NCI-H345 treated with DMSO at 0.1 percent for 48 hours (cell line): ENCODE results near the gene UBE2N.

Experiments used
- DNase-seq: peaks from one replicate; lab custom pipeline; 2025; ENCODE audit not compliant: unreplicated experiment; lab: John Stamatoyannopoulos, UW

The UBE2N gene

DNA sequence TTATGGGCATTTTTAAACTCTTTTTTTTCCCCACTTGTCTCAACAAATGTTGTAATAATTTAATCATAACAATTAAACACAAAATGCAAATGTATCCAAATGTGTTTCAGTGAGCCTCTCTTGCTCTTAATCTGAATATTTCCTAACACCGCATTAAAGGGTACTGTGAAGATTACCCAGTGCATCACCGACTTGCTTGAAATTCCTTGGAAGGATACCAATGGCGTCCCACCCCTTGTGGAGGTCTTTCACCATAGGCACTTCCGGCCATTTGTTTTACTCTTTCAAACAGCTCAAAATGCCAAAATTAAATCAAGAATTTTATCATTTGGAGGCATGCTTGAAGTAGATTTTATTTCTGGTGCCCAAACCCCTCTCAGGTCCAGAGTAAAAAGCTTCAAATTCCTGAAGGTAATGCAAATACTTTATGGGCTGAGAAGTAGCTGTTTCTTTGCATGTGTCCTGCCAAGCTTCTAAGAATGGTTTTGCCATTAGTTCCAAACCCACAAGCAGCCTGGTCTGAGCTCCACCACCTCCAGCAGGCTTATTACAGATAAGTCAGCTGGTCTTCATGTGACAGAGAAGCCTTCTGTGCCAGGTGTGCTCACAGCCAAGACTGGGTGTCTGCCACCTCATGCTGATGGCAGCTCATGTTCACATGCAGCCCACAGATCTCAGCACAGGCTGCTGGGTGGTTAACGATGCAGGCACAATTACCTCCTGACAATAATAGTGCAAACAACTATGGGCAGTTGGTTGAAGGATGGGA, 80.4 kb downstream of the UBE2N start:
- peak; percentile 32 for DNase-seq

DNA sequence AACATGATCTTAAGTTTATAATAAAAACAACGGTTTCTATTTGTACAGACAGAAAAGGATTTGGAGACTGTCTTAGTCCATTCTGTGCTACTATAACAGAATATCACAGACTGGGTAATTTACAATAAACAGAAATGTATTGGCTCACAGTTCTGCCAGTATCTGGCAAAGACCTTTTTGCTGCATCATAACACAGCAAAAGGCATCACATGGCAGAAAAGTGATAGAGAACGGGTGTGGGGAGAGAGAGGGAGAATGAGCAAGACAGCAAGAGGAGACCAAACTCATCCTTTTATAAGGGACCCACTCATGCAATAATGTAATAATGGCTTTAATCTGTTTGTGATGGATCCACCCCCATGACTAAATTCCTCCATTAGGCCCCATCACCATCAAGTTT, 81.1 kb downstream of the UBE2N start:
- DNase-seq: no peak

DNA sequence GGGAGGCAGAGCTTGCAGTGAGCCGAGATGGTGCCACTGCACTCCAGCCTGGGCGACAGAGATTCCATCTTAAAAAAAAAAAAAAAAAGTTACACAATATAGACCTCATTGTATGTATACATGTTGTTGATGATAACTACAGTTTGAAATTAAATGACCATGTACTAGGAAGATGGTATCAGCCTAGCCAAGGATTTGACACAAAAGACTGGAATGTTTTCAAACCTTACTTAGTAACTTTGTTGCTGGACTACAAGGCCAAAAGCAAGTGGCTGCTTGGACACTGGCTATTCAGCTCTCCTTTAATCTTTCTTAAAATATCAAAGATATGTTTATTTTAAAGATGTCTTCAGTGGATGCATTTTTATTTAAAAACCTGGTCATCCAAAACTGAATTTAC, 82.9 kb downstream of the UBE2N start:
- DNase-seq: no peak

DNA sequence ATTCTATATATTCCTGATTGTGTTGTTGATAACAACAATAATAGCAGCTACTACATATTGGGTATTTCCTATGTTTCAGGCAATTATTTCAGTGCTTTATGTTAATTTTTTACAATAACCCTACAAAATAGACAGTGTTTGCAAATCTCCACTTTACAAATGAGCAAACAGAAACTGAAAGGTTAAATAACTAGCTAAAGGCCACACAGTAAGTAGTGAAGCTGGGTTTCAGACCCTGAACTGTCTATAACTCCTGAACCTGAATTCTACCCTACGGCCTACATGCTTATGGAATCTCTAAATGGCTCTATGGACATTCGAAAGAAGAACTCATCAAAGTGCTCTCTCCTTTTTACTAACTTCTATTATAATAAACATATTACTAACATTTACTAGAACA, 83.7 kb downstream of the UBE2N start:
- DNase-seq: no peak

DNA sequence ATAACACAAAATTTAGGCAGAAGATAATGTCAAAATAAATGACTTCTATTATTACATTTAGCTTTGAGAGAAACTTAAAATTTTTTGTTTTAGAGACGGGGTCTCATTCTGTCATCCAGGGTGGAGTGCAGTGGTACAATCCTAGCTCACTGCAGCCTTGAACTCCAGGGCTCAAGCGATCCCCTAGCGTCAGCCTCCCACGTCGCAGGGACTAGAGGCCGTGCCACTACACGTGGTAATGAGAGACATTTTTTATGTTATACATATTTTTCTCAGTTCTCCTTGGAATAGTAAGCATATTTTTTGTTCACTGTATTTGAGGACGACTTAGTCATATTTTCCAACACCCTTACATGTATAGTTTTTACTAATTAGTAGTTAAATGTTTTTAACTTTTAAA, 85.5 kb downstream of the UBE2N start:
- DNase-seq: no peak
